HG03432 (cell line): Measurements from ENCODE around the gene PCDH1.

ENCODE experiments used
- ATAC-seq: cut with Tn5 transposase; IDR thresholded peaks from one replicate; pipeline ENCODE4 v1.9.1; 2021; ENCODE audit warnings: mild to moderate bottlenecking, moderate library complexity; ENCODE audit not compliant: unreplicated experiment

The PCDH1 gene

GRCh38 chr5:141812512-141812911 lies 65.7 kb downstream of the PCDH1 start:
- no peak for ATAC-seq

GRCh38 chr5:141811287-141812155 lies 66.7 kb downstream of the PCDH1 start:
- ATAC-seq: no peak

GRCh38 chr5:141810702-141811101 lies 67.5 kb downstream of the PCDH1 start:
- ATAC-seq: no peak

- ATAC-seq: no peak
These were observed 68.7 kb downstream of the PCDH1 start for GRCh38 chr5:141809380-141810096.

- ATAC-seq: no peak
These were observed 69.4 kb downstream of the PCDH1 start for GRCh38 chr5:141808857-141809256.

- ATAC-seq: no peak
These were observed 70.5 kb downstream of the PCDH1 start for GRCh38 chr5:141807732-141808131.

- ATAC-seq: no peak
These were observed 70.9 kb downstream of the PCDH1 start for GRCh38 chr5:141807329-141807728.

- ATAC-seq: no peak
These were observed 71.6 kb downstream of the PCDH1 start for GRCh38 chr5:141806626-141807025.

GRCh38 chr5:141805874-141806595 lies 72.2 kb downstream of the PCDH1 start:
- no peak for ATAC-seq

- ATAC-seq: no peak
These were observed 73.7 kb downstream of the PCDH1 start for GRCh38 chr5:141804475-141804874.
